ENCODE measurements around the gene CFAP107.

DNA sequence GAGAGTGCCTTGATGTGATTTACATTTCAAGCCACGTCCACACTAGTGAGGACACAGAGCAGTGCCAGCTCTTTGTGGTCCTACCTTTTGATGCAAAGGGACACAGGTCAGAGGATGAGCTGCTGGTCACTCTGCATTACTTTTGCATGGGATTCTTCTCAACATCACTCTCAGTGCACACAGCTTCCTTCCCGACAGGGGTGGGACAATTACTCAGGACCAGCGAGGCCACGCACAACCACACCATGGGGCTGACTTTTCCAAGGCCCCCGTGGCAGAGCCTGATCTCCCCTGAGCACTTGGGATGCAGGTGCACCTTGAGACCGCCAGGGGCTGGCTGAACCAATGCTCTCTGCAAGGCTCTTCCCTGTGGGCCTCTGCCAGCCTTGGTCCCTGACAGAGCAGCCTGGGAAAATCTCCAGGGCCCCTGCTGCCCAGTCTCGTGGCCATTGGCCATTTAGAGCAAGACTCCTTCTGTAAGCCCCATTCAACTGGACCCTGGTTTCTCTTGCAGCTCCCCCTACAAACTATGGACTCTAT lies 14.3 kb downstream of the CFAP107 start:
- TF ChIP-seq, protein P1, sequence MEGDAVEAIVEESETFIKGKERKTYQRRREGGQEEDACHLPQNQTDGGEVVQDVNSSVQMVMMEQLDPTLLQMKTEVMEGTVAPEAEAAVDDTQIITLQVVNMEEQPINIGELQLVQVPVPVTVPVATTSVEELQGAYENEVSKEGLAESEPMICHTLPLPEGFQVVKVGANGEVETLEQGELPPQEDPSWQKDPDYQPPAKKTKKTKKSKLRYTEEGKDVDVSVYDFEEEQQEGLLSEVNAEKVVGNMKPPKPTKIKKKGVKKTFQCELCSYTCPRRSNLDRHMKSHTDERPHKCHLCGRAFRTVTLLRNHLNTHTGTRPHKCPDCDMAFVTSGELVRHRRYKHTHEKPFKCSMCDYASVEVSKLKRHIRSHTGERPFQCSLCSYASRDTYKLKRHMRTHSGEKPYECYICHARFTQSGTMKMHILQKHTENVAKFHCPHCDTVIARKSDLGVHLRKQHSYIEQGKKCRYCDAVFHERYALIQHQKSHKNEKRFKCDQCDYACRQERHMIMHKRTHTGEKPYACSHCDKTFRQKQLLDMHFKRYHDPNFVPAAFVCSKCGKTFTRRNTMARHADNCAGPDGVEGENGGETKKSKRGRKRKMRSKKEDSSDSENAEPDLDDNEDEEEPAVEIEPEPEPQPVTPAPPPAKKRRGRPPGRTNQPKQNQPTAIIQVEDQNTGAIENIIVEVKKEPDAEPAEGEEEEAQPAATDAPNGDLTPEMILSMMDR (IDR thresholded peaks at IDR 0.05; ENCODE audit: low read depth, low read length, missing input control) = no peak
- TF ChIP-seq YY1 (IDR thresholded peaks at IDR 0.05) = no peak
- no peak for TF ChIP-seq JUND (IDR thresholded peaks at IDR 0.05)
- TF ChIP-seq SP1 (IDR thresholded peaks at IDR 0.05) = no peak
